ENCODE data around the gene DSN1.

DSN1 gene

DNA sequence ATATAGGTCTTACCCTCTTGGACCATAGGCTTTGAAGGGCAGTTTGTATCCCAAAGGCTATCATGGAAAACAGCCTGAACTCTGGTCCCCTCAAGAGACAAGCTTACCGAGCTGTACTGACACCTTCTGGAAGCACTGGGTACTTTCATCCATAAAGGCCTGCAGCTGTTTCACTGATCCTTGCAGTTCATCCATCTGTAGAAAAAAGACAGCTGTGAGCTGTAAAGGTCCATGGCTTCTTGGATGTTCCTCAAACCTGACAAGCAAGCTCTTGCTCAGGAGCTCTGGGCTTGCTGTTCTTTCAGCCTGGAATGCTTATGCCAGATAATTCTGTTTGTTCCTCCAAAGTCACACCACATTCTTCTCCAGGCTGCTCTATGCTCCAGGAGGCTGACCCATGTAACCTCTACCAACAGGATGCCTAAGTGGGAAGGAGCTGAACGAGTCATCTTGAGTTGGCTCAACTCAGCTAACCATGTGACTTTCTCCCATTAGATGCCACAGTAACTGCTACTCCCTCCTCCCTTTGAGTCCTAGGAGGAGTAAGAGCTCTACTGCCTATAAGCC, 18.8 kb downstream of the DSN1 start:
- DNase-seq, result peak in 1 of 2 experiments; percentile 64

DNA sequence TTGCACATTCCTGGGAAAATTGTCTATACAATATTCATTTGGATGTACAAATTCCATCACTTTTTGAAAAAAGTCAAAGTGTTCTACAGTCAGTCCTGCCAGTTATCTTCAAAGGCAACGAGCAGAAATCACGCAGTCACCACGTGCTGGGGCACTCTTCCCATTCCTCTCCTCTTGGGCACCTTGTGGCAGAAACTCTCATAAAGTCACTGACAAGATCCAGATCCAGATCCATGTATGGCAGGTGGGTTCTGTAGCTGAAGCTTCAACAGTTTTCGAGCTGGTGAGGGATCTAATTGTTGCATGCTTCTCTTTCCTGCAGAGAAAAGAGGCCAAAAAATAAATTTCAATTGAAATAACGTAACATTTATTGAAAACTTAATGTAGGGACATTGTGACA, 21.0 kb downstream of the DSN1 start:
- DNase-seq, result no peak

DNA sequence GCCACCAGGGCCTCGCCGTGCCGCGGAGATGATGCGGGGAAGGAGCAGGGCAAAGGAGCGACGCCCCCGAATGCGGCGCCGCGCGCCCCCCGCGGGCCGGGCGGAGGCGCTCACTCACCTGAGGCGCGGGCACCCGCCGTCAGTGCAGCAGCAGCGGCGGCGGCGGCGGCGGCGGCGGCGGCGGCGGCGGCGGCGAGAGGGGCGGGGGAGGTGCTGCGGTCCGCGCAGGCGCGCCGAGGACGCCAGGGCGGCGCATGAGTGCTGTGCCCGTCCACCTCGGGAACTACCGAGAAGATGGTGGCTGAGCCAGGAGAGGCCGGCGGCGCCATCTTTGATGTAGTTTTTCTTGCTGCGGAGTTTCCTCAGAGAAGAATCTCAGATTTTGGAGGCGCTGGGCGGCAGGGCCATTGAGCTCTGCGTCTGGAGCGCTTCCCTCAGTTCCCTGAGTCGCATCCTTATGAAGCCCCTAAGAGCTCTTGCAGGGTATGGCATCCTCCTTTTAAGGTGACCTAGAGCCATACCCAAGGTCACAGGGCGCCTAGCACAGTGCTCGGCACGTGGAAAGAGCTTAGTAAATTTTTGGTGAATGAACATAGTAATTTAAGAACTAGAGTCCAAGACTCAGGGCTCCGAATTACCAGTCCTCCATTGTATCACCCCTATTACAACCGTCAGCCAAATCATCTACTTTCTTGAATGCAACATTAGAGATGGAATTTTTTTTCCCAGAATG, 27.5 kb downstream of the DSN1 start, which contains the start of gene NDRG3:
Gene NDRG3 (minus strand): TSS at position 164 of the 733 bp plus-strand sequence. CDS start 24,355 bp downstream, outside the sequence.
- DNase-seq, result peak; percentile 91 to 97

DNA sequence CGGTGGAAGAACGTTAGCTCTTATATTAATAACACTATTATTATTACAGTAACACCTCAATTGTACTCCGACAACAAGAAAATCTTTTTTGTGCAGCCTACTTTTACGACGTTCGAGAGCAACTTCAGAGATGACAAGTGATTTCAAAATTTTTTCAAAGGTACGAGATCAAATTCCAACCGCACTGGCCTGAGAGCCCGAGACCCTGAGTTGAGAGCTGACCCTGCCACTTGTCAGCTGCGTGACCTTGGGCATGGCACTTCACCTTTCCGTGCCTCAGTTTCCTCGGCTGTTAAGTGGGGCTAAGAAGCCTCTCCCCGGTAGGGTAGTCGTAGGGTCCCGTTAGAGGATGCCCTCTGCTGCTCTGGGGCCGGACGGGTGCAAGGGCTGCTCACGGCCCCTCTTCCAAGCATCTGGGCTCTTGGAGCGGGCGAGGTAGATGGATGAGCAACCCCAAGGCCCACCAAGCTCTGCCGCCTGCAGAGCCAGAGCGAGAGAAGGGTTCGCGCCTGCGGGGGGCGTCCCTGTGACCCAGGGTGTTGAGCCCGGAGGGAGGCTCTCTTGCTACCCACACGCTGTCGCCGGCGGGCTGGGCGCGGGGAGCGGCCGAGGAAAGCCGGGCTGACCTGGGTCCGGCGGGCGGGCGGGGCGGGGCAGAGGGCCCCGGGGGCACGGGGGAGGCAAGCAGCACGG, 28.2 kb downstream of the DSN1 start:
- DNase-seq, result no peak

DNA sequence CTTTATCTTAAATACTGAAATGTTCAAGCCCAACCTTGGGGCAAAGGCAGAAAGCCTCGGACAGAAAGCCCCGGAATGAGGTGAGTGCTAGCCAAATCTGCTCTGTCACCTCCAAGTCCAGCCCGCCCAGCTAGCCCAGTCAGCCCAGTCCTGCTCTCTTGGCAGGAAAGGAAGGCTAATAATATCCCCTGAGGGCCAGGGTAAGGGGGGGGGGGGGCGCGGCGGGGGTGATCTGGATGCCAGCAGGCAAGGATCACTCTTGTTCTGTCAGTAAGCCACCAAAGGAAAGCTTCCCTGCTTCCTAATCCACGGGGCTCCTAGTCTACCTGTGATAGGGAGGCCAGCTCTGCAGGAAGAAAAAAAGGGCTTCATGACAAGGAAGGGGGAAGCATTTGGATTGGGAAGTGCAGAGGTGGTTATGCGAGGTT, 28.8 kb downstream of the DSN1 start:
- peak in 1 of 2 experiments; percentile 37 for DNase-seq

DNA sequence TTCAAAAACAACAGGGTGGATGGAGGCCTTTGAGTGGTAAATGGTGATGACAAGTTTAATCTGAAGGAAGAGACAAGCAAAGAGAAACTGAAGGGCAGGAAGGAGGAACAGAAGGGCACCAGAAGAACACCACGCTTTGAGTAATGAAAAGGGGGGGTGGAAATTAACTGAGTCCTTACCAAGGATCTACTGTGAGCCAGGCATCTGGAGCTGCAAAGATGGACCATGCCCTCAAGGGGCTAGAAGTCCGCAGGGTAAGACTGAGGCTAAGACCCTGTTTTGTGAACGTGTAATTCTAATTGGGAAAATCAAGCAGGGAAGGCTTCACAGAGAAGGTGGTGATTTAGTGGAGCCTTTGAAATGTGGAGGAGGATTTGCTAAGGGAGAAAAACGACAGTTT, 29.3 kb downstream of the DSN1 start:
- no peak for DNase-seq

DNA sequence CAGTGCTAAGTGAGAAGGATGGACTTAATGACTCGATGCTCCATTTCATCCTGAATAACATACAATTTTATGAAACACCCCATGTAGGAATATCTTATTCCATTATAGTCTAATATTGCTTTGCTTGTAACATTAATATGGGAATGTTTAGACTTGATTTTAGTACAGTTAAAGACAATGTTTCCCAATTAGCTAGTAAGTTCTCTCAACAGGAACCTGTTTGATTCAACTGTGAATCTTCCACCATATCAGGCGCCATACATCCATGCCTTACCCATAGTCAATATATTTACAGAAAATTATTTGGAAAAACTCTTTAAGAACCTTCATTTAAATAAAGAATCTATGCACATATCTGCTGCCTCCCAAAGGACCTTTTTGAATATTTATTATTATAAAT, 31.0 kb downstream of the DSN1 start:
- DNase-seq, result no peak

DNA sequence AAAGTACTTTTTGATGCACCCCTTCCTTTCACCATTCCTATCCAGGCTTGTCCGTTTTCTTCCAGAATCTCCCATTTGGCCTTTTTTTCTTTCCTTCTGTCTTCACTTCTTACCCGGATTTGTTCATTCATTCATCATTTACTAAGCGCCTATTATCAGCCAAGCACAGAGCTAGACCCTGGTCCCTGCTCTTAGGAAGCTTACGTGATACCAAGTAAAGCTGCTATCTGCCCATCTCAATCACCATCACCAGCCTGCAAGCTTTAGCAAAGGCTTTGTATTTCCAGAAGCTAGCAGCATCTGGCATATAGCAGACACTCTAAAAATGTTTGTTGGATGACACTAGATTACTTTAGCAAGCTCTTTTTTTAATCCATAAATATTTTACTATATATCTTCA, 32.5 kb downstream of the DSN1 start:
- no peak for DNase-seq

DNA sequence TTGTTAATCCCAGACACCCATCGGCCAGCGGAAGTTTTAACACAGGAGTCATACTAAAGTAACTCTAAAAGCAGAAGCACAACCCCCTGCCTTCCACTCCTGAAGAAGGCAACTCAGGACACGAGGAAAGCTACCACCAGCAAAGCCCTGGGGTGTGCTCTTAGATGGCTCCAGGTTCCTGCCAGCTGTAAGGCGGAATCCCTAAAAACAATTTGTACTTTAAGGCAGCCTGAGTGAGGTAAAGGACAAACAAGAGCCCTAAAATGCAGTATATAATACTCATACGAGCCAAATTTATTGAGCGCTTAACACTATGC, 36.4 kb downstream of the DSN1 start:
- no peak for DNase-seq

DNA sequence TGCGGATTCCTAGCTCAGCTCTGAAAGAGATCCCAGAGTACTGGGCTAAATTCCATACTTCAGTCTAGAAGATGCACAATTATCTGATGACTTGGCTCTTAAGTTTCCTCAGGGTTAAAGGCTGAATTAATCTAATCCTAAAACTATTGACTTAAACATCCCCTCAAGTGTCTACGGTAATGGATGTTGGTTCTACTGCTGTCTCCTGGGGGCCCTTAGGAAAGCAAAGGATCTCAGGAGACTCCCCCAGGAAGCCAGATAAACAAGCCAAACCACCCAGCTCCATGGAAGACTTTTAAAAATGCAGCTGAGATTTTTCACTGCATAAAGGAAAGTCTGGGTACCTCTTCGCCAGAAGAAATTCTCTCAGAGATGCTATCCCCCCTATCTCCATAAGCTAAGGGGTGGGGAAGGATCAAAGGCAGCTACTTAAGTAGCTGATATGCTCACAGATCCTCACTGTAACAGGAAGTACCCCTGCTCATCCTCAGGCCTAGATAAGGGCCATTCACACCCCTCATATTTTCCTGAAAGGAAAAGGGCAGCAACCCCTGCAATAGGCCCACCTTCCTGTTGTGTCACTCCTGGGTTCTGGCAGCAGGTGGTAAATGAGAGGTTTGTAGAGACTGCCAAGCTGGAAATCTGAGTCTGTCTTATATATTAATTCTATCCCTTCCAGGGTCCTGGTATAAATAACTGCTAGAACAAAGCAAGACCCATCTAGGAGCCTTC, 36.9 kb downstream of the DSN1 start:
- no peak for DNase-seq

DNA sequence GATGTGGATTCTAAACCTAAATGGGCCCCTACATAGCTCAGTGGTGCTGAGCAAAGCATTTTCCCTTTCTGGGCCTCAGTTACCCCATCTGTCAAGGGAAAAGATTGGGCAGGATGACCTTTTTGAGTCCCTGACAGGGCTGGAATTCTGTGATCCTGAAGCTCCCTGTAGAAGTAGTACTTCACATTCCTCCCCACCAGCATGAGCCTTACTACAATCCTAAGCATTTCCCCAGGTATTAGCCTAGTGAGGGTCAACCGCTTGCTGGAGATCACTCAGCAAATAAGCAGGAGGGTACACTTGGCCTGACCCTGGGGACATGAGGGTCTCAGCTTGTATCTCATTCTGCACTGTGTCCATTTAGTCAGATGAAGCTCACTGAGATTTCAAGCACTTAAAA, 41.1 kb downstream of the DSN1 start:
- no peak for DNase-seq

DNA sequence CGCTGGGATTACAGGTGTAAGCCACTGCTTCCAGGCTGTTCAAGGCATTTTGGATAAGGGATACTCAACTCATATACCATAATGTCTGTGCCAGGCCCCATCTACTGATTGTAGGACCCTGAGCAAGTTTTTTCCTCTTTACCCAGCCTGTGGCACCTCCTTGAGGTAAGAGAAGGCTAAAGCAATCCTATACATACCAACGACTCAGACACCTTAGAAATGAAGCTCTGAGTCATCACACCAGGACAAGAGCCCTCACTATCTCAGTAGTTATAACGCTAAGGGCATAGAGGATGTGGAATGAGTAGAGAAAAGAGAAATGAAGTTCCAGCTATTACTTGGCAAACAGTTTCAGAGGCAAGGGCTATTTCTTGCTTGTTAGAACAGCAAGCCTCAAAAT, 44.6 kb downstream of the DSN1 start:
- no peak for DNase-seq

DNA sequence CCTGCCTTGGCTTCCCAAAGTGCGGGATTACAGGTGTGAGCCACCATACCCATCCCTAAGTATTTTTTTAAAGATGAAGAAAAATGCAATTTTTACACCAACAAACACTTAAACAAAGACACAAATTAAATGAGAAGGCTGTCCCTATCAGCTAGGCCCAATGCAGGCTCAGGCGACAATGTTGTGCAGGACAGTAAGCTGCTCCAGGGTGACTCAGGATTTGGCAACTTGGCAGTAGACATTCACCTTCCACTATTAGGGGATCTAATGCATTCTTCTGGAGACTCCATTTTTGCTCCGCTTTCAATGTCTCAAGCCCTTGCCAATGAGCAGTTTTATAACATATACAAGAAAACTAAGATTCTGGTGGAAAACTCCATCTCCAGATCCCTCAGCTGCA, 47.4 kb downstream of the DSN1 start:
- DNase-seq, result no peak

DNA sequence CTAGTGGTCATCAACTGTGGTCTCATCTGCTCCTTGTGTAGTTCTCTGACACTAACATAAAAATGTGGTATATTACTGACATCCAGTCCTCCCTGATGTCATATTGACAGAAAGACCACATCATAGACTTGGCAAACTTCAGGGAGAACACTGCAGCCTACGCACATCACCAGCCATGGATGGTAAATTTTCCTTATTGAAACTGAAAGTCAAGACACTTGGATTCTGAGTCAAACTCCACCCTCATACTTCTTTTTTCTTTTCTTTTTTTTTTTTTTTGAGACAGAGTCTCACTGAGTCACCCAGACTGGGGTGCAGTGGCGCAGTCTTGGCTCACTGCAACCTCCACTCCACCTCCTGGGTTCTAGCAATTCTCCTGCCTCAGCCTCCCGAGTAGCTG, 53.1 kb downstream of the DSN1 start:
- no peak for DNase-seq

DNA sequence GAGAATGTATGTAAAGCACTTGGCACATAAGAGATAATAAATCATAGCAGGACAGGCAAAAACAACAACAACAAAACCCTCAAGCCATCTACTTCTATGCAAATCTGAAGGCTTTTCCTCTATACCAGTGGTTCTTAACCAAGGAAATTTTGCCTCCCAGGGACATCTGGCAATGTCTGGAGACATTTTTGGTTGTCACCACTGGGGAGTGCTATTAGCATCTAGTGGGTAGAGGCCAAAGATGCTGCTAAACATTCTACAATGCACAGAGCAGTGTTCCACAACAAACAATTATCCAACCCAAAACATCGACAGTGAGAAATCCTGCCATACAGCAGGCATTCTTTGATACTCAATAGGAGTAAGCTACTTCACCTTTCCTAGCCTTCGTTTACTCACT, 55.9 kb downstream of the DSN1 start:
- no peak for DNase-seq

DNA sequence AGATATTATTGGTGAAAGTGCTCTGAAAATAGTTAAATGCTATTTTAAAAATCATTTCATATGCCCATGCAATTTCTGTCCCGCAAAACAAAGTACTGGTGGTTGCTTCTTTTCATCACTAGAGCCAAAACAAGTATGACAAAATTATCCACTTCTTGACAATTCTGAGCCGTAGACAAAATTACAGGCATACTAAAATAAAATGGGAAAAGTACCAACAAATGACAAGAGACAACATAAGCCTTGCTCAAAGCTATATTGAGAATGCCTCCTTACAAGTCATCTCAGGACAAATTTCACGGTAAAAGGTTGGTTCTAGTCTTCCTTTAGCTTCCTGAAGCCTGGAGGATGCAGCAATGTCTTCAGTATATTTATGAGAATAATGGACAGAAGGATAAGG, 56.5 kb downstream of the DSN1 start:
- DNase-seq, result no peak

DNA sequence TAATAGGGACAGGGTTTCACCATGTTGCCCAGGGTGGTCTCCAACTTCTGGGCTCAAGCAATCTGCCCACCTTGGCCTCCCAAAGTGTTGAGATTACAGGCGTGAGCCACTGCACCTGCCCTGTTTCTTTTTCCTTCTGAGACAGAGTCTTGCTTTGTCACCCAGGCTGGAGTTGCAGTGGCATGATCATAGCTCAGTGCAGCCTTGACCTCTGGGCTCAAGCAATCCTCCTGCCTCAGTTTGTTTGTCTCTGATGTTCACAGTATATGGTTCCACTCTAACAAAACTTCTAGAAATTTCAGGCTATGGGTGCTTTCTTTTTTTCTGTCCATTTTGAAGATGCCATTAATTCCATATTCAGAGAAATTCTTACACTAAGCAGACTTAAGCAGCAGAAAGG, 60.8 kb downstream of the DSN1 start:
- DNase-seq, result no peak

DNA sequence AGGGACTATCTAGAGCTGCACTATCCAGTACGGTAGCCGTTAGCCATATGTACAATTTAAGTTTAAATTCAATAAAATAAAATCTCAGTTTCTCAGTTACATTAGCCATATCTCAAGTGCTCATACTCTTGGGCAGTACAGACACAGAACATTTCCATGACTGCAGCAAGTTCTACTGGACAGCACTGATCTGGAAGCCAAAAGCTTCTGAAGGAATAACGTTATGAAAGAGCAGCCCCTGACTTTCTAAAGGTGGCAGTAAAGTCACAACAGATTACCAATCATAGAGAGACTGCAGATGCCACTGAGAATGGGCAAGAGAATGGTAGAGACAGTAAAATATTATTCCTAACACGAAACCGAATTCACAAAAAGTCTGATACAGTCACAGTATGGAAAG, 64.4 kb downstream of the DSN1 start:
- no peak for DNase-seq

DNA sequence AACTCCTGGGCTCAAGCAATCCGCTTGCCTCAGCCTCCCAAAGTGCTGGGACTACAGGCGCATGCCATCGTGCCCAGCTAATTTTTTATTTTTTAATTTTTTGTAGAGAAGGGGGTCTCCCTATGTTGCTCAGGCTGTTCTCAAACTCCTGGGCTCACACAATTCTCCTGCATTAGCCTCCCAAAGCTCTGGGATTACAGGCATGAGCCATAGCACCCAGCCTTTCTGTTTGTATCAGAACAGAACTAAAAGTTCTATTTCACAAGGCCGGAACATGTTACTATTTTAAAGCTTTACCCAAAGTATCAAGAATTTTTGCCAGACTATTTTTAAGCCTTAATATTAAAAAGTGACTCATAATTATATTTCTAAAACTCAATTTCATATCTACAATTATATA, 70.0 kb downstream of the DSN1 start:
- no peak for DNase-seq
